GM10266 (cell line): ENCODE data around the gene EPN1.

Experiments
- DNase-seq: peaks from one replicate; pipeline ENCODE4 v3.0.0; 2012; ENCODE audit errors: extremely low spot score
- TF ChIP-seq, protein P1 (sequence below): IDR thresholded peaks from 2 replicates; pipeline ENCODE4 v1.5.1; 2012; ENCODE audit warnings: mild to moderate bottlenecking, low read depth; ENCODE audit not compliant: control insufficient read depth, insufficient read depth; ENCODE audit errors: missing control alignments

The EPN1 gene

DNA sequence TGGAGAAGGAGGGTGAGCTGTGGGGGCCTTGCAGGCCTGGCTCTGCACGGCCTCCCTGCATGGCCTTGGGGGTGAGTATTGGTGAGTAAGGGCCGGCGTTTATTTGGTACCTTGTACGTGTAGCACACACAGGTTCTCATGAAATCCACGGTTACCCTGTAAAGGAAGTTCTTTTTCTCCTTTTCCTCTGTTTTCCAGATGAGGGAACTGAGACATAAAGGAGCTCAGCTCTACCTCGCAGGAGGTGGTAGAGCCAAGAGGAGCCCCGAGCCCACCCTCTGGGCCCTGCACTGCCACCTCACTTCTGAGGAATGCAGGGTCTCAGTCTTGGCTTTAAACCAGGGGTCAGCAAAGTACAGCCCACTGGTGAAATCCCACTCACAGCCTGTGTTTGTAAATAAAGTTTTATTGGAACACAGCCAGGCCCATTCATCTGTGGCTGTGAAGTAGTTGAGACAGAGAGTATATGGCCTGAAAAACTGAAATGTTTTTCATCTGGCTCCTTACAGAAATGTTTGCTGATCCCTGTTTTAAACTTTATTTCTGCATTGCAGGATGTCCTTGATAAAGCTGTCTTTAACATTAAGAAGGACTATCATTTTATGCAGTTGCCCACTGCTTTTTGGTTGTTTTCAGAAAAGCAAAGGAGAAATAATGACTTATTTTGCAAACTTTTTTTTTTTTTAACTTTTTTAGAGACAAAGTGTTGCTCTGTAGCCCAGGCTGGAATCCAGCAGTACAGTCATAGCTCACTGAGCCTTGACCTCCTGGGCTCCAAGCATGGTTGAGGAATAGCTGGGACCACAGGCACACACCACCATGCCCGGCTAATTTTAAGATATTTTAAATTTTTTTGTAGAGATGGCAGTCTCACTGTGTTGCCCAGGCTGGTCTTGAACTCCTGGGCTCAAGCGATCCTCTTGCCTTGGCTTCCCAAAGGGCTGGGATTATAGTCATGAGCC, 6.4 kb downstream of the EPN1 start:
- DNase-seq: no peak
- TF ChIP-seq, protein P1, sequence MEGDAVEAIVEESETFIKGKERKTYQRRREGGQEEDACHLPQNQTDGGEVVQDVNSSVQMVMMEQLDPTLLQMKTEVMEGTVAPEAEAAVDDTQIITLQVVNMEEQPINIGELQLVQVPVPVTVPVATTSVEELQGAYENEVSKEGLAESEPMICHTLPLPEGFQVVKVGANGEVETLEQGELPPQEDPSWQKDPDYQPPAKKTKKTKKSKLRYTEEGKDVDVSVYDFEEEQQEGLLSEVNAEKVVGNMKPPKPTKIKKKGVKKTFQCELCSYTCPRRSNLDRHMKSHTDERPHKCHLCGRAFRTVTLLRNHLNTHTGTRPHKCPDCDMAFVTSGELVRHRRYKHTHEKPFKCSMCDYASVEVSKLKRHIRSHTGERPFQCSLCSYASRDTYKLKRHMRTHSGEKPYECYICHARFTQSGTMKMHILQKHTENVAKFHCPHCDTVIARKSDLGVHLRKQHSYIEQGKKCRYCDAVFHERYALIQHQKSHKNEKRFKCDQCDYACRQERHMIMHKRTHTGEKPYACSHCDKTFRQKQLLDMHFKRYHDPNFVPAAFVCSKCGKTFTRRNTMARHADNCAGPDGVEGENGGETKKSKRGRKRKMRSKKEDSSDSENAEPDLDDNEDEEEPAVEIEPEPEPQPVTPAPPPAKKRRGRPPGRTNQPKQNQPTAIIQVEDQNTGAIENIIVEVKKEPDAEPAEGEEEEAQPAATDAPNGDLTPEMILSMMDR: no peak

DNA sequence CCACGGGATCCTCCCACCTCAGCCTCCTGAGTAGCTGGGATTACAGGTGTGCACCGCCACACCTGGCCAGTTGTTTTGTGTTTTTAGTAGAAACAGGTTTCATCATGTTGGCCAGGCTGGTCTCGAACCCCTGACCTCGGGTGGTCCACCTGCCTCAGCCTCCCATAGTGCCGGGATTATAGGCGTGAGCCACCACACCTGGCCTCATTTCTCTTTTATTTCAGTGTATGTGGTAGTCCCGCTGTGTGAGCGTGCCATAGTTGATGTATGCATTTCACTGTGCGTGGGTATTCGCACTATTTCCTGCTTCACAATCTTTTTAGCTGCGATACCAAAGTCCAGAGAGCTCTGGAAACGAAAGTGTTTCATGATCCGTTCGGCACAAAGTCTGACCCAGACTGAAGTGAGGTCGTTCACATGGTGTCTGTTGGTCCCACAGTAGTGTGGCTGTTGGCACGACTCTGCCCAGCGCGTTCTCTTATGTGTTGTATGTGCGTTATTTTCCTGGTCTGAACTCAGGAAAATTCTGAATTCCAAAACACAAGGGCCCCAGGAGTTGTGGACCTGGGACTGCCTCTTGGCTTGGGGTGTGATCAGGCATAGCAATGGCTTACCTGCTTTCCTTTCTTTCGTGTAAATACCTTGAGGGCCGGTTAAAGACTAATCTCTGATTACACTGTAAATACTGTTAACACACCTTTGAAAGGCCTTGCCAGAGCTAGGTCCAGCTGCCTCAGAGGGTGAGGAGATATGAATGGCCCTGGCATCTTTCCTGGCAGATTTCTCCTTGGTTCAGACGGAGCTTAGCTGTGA, 8.6 kb downstream of the EPN1 start:
- no peak for DNase-seq
- TF ChIP-seq, protein P1: no peak

DNA sequence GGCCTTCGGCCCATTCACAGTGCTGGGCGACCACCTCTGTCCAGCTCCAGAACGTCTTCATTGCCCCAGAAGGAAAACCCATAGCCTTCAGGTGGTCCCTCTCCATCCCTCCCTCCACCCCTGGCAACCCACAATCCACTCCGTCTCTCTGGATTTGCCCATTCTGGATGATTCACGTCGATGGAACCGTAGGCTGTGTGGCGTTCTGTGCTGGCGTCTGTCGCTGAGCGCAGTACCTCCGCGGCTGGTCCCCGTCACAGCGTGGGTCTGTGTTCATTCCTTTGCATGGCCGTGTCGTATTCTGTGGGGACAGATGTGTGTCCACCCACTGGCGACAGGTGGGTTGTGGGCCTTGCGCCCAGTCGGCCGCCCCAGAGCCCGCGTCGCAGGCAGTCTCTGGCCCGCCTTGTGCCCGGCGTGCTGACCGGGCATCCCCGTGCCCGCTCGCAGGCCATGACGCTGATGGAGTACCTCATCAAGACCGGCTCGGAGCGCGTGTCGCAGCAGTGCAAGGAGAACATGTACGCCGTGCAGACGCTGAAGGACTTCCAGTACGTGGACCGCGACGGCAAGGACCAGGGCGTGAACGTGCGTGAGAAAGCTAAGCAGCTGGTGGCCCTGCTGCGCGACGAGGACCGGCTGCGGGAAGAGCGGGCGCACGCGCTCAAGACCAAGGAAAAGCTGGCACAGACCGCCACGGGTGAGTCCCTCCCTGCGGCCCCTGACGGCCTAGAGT, 10.1 kb downstream of the EPN1 start:
- no peak for DNase-seq
- TF ChIP-seq, protein P1: no peak

DNA sequence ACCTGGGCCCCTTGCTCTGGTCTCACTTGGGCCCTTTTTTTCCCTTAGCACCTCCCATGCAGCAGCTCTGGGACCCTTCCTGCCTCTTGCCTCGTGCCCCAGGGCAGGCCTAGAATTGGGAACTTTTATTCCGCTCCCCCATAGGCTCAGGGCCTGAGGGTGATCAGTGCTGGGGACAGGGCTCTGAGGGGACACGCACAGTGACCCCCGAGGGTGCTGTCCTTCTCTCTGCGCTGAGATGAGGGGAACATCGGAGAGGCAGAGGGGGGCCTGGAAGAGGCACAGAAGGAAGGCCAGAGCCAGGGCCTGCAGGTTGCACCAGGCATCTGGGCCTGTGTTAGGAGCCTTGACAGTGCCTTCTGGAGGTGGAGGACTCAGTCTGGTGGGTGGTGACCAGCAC, 10.8 kb downstream of the EPN1 start:
- DNase-seq: no peak
- TF ChIP-seq, protein P1: no peak

DNA sequence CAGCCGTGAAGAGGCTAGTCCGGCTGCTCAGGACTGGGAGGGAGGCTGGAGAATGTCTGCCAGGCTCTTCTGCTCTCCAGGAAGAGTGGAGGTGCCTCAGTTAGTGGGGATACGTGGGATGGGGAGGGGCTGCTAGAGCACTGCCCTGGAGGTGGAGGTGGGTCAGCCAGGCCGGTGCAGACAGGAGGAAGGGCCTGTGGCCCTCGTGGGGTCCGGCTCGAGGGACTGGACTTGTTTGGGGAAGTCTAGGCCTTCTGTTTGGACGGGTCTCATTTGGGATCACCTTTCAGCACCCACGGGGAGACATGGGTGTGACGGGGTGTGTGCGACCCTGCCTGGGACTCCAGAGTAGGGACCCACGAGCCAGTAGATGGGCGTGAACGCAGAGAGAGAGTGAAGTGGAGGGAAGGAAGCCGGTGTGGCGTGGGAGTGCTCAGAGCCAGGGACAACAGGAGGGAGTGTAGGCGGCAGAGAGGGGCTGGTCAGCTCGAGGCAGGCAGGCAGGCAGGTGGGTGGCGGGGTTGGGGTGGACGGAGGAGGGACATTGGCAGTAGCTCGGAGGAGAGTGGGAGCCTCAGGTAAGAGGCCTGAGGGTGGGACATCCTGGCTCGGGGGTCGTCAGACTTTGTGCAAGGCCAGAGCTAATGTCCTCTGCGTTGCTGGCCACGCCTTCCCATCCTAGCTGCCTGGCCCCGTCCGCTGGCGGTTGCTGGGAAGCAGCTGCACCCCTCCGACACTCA, 11.5 kb downstream of the EPN1 start:
- DNase-seq: no peak
- TF ChIP-seq, protein P1: no peak
